Glutamatergic neuron (in vitro differentiated cells): ENCODE measurements around the gene TM4SF5. TPM values are rescaled to one million over a fixed set of nuclear protein-coding genes. Genes with fewer than 3 reads are reported as not detected.

ENCODE experiments used
- DNase-seq: peaks from one replicate; pipeline ENCODE4 v3.0.0; 2022
- H3K27ac Mint-ChIP-seq: one replicate; pipeline ENCODE4 v1.8.0; 2020; ENCODE audit warnings: mild to moderate bottlenecking, mixed read lengths, inconsistent platforms; ENCODE audit not compliant: unreplicated experiment
- H3K27me3 Mint-ChIP-seq: one replicate; pipeline ENCODE4 v1.8.0; 2020; ENCODE audit warnings: mild to moderate bottlenecking, moderate library complexity, mixed read lengths, inconsistent platforms; ENCODE audit not compliant: unreplicated experiment
- H3K36me3 Mint-ChIP-seq: one replicate; pipeline ENCODE4 v1.8.0; 2020; ENCODE audit warnings: mild to moderate bottlenecking, mixed read lengths, inconsistent platforms; ENCODE audit not compliant: unreplicated experiment
- H3K4me1 Mint-ChIP-seq: one replicate; pipeline ENCODE4 v1.8.0; 2020; ENCODE audit warnings: mild to moderate bottlenecking, low read depth, mixed read lengths, inconsistent platforms; ENCODE audit not compliant: unreplicated experiment
- H3K4me3 Mint-ChIP-seq: one replicate; pipeline ENCODE4 v1.8.0; 2020; ENCODE audit warnings: mild to moderate bottlenecking, mixed read lengths, inconsistent platforms; ENCODE audit not compliant: unreplicated experiment
- H3K9me3 Mint-ChIP-seq: one replicate; pipeline ENCODE4 v1.8.0; 2020; ENCODE audit warnings: mild to moderate bottlenecking, moderate library complexity, mixed read lengths, inconsistent platforms; ENCODE audit not compliant: unreplicated experiment
- total RNA-seq: library from RNA; stranded (reverse); fragmentation: NEBNext Ultra II Directional; extraction: Animal tissue kit (Norgen Biotek cat#: 25700); gene quantifications from one replicate; pipeline ENCODE4 v1.2.1, GENCODE V29; 2021; ENCODE audit not compliant: unreplicated experiment
- TF ChIP-seq, protein P1 (sequence below): fragments of 200-600 bp; sonication (generic); IDR thresholded peaks from one replicate; pipeline ENCODE4 v1.5.0; 2021; ENCODE audit not compliant: partially characterized antibody, unreplicated experiment

TM4SF5 gene
- total RNA-seq, 1 donor from 2014 or later = not detected

DNA sequence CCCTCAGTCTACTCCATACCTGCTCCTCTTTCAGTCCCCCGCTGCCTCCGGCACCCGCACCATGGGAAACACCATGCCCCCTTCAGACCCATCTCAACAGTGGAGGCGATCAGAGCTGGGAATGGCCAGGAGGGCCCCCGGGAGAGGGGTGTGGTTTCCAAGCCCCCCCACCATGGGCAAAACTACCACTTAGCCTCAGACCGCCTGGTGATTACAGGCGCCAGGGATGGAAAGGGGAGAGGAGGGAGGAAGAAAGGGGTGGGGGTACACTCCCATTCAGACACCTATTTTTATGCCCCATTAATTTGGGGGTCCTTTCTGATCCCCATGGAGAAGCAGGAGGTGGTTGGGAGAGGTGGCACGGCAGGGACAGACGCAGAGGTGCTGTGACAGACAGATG is 30.5 kb downstream of the TM4SF5 start, which contains the start of gene C17orf114:
Gene C17orf114 (minus strand): TSS at position 101 of the 400 bp plus-strand sequence.
- Mint-ChIP-seq H3K9me3 (peaks cover 7% of the 10 kb centered on the region), H3K4me3 (no peak within 1 kb of the TSS), H3K27me3 (peaks cover 12% of the 10 kb centered on the region), H3K27ac (no peak within 1 kb of the TSS), H3K36me3 (no peaks in the 10 kb centered on the region), H3K4me1 (peaks cover 3% of the 10 kb centered on the region)
- no peak for DNase-seq
- TF ChIP-seq, protein P1, sequence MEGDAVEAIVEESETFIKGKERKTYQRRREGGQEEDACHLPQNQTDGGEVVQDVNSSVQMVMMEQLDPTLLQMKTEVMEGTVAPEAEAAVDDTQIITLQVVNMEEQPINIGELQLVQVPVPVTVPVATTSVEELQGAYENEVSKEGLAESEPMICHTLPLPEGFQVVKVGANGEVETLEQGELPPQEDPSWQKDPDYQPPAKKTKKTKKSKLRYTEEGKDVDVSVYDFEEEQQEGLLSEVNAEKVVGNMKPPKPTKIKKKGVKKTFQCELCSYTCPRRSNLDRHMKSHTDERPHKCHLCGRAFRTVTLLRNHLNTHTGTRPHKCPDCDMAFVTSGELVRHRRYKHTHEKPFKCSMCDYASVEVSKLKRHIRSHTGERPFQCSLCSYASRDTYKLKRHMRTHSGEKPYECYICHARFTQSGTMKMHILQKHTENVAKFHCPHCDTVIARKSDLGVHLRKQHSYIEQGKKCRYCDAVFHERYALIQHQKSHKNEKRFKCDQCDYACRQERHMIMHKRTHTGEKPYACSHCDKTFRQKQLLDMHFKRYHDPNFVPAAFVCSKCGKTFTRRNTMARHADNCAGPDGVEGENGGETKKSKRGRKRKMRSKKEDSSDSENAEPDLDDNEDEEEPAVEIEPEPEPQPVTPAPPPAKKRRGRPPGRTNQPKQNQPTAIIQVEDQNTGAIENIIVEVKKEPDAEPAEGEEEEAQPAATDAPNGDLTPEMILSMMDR = no peak

DNA sequence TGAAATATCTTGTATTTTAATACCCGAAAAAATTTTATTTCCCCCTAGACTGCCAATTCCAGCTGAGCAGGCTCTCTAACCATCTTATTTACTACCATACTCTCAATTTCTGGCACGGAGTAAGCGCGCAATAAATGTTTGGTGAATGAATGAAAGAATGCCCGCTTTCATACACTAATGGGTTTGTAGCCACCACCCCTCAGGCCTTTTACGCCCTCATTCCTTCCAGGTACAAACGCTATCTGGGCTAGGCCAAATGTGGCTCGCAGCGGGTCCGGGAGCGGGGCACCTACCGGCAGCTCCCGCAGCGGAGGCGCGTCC is 34.7 kb downstream of the TM4SF5 start:
- H3K9me3 Mint-ChIP-seq = peaks cover 10% of the 10 kb centered on the region
- H3K36me3 Mint-ChIP-seq = peaks cover 11% of the 10 kb centered on the region
- H3K4me3 Mint-ChIP-seq = peak overlapping the region; percentile 83
- TF ChIP-seq, protein P1 = no peak
- no peak for DNase-seq
- H3K27ac Mint-ChIP-seq = no peak overlapping the region
- peaks cover 19% of the 10 kb centered on the region for H3K27me3 Mint-ChIP-seq
- peaks cover 7% of the 10 kb centered on the region for H3K4me1 Mint-ChIP-seq

DNA sequence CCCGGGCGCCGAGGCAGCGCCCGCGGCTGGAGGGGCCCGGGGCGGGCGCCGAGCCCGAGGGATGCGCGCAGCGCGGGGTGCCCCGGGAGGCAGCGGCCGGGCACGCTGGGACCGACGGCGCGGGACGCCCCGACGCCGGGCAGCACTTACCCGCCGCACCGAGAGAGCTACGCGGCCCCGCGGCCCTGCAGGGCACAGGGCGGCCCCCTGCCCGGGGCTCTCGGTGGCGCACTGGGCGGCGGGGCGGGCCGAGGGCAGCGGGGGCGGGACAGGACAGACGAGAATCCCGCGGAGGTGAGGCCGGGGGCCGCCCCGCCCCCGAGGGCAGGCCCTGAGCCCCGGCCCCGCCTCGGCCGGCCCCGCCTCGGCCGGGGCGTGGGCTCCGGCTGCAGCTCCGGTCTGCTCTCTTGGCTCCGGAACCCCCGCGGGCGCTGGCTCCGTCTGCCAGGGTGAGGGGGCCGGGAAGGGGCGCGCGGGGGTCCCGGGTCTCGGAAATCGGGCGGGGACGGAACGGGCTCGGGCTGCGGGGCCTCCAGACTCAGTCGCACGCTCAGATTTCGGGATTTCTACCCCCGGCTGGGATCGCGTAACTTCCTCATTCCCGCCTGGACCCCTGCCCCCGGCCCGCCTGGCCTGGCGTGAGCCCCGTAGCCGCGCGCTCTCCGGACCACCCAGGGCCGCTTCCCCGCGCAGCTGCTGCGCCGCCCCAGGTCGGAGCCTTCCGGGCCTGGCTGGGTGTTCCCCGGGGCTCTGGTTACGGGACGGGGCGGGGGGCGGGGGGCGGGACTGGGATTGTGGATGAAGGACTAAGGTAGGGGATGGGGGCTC is 35.3 kb downstream of the TM4SF5 start, which contains the start of gene PLD2:
Gene PLD2 (plus strand): TSS at position 376 of the 828 bp plus-strand sequence. CDS start 621 bp downstream, outside the sequence.
- H3K9me3 Mint-ChIP-seq = peaks cover 10% of the 10 kb centered on the region
- H3K27ac Mint-ChIP-seq = peak within 1 kb of the TSS; percentile 76
- H3K4me3 Mint-ChIP-seq = peak within 1 kb of the TSS; percentile 93
- H3K4me1 Mint-ChIP-seq = peaks cover 7% of the 10 kb centered on the region
- TF ChIP-seq, protein P1 = no peak
- peaks cover 19% of the 10 kb centered on the region for H3K27me3 Mint-ChIP-seq
- DNase-seq = peak; percentile 87
- H3K36me3 Mint-ChIP-seq = peaks cover 11% of the 10 kb centered on the region

DNA sequence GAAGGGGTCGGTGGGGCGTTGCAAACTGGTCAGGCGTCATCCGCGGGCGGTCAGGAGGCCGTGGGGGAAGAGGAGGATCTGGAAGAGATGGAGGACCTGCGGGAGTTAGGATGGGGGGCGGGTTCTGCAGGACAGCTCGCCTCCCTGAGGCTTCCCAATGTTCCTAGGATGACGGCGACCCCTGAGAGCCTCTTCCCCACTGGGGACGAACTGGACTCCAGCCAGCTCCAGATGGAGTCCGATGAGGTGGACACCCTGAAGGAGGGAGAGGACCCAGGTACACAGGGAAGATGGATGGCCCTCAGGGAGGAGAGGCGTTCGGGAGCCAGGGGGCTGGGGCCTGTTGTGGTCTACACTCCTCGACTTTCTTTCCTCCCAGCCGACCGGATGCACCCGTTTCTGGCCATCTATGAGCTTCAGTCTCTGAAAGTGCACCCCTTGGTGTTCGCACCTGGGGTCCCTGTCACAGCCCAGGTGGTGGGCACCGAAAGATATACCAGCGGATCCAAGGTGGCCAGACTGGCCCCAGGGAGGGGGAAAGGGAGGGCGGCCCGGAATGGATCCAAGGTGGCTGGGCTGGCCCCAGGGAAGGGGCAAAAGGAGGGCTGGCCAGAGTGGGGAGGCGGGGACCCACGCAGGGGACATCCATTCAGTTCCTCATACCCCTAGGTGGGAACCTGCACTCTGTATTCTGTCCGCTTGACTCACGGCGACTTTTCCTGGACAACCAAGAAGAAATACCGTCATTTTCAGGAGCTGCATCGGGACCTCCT is 36.1 kb downstream of the TM4SF5 start:
- peaks cover 10% of the 10 kb centered on the region for H3K9me3 Mint-ChIP-seq

More for the DNA sequence above, 36.1 kb downstream of the TM4SF5 start:
- Mint-ChIP-seq H3K4me3 (peak overlapping the region; percentile 93), H3K27me3 (peaks cover 22% of the 10 kb centered on the region), H3K36me3 (peaks cover 11% of the 10 kb centered on the region), H3K27ac (peak overlapping the region; percentile 76), H3K4me1 (peaks cover 7% of the 10 kb centered on the region)
- peak; percentile 38 for DNase-seq
- TF ChIP-seq, protein P1 = no peak
